ENCODE data around the gene ATP6V0D1.

Gene ATP6V0D1

DNA sequence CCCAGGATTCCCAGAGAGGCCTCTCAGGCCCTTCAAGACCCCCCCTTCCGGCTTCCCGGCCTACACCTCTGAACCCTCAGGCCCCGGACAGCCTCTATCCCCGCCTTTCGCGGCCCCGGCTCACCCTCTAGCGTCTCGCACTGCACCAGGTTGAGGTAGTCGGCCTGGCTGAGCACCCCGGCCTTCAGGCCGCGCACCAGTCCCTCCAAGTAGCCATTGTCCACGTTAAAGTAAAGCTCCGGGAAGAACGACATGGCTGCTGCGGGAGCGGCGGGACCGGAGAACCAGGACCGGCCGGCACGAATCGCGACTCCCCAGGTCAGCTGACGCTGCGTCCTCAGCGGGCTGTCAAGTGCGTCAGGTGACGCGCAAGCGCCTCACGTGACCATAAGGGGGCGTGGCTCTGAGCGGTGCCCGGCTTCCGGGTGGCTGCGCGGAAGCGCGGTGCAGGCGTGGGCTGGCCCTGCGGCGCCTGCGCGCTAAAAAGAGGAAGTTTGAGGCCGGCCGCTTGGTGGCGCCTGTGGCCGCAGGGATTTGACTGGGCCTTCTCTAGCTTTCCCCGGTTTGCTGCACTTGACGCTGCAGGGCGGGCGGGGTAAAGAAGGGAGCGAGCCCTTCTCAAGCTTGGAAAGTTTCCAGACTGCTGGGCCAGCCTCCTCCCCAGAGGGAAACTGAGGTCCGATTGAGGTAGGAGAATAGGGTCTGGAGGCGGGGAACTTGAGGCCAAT lies at the start of gene ATP6V0D1:
ATP6V0D1 (minus strand) TSS at position 325 of the 728 bp plus-strand sequence; CDS start at position 254, 71 bp downstream.
- H3K4me3 ChIP-seq (ENCODE audit: low read depth, low read length) = peak within 1 kb of the TSS; percentile 98
- TF ChIP-seq, protein P1, sequence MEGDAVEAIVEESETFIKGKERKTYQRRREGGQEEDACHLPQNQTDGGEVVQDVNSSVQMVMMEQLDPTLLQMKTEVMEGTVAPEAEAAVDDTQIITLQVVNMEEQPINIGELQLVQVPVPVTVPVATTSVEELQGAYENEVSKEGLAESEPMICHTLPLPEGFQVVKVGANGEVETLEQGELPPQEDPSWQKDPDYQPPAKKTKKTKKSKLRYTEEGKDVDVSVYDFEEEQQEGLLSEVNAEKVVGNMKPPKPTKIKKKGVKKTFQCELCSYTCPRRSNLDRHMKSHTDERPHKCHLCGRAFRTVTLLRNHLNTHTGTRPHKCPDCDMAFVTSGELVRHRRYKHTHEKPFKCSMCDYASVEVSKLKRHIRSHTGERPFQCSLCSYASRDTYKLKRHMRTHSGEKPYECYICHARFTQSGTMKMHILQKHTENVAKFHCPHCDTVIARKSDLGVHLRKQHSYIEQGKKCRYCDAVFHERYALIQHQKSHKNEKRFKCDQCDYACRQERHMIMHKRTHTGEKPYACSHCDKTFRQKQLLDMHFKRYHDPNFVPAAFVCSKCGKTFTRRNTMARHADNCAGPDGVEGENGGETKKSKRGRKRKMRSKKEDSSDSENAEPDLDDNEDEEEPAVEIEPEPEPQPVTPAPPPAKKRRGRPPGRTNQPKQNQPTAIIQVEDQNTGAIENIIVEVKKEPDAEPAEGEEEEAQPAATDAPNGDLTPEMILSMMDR (IDR thresholded peaks at IDR 0.05; ENCODE audit: insufficient read depth, low read length, missing control alignments) = peak; percentile 90
- ChIA-PET POLR2A (interaction anchor here (0.8 to 1.3 kb wide), 5 partner anchors 15 to 179 kb away, joined by 3 to 7 read pairs (median 4); partner anchors contain the start of gene ACD), CTCF (interaction anchor here (0.5 to 26.6 kb wide), 32 partner anchors 9 to 560 kb away, joined by 3 to 661 read pairs (median 4); partner anchors contain the start of genes C16orf86, CARMIL2, ENKD1 and RIPOR1)
- DNase-seq (ENCODE audit: low read depth, low spot score) = peak; percentile 76

DNA sequence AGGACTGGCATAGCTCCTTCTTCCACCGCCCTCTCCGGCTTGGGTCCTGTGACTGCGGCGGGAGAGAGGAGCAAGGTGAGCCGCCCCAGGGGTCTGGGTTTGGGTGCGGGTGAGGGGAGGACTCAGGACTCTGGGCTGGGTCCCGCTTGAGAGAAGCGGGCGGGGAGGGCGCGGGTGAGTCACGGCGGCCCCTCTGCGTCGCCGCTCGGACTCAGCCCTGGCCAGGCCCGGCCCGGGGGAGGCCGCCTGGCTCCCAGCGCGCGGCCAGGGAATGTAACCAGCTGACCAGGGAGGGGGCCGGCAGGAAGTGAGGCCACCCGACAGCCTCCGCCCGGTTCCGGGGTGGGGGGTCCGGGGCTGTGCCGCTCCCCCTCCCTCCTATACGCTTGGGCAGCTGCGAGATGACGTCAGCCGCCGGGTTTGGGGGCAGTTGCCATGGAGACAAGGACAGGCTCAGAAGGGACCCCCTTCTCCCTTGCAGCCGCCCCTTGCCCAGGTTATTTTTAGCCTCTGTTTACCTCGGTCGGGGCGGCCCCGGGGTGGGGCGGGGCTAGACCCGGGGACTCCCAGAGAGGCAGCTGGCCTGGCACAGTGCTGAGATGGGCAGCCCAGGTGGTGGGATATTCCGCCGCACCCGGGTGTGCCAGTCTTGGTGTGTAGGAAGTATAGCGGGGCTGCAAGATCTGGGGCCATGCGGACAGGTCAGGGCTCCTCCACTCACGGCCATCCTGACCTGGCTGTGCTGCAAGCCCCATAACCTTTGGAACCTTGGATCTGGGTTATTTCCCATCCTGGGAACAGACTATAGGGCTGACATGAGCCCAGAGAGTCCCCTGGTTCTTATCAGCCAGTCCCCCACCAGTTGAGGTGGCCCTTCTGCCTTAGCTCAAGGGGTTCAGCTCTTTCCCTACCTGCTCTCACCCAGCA lies 49.3 kb upstream of the ATP6V0D1 start:
- ChIA-PET POLR2A (interaction anchor here (0.8 to 1.9 kb wide), 8 partner anchors 9 to 130 kb away, joined by 3 to 13 read pairs (median 3); partner anchors contain the start of genes ACD and ATP6V0D1), CTCF (interaction anchor here (1.0 to 25.0 kb wide), 11 partner anchors 9 to 135 kb away, joined by 3 to 605 read pairs (median 10); partner anchors contain the start of genes ACD, ATP6V0D1, C16orf86 and CARMIL2)
- H3K4me3 ChIP-seq (ENCODE audit: low read depth, low read length) = peak overlapping the region; percentile 73
- DNase-seq (ENCODE audit: low read depth, low spot score) = no peak
- TF ChIP-seq, protein P1 (IDR thresholded peaks at IDR 0.05; ENCODE audit: insufficient read depth, low read length, missing control alignments) = no peak

DNA sequence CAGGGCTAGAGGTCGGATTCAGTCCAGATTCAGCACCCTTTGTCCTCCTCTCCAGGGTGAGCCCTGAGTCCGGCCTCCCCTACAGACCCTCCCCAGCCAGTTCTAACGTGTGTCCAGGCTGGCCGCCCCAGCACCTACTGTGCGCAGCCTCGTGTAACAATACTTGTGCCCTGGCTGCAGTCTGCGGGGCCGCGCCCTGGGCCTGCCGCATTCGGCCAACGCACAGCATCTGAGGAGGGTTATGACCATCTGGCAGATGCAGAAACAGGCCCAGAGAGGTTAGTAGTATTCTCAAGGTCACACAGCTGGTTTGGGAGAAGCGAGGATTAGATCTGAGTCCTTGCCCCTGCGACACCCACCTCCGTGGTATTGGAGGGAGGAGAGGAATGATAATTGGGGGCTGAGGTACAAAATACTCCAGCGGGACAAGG lies 48.6 kb upstream of the ATP6V0D1 start:
- TF ChIP-seq, protein P1 (IDR thresholded peaks at IDR 0.05; ENCODE audit: insufficient read depth, low read length, missing control alignments) = no peak
- no peak for DNase-seq (ENCODE audit: low read depth, low spot score)
- ChIA-PET CTCF (interaction anchor here (1.1 to 25.0 kb wide), 10 partner anchors 8 to 136 kb away, joined by 3 to 605 read pairs (median 12); partner anchors contain the start of genes ACD, ATP6V0D1, C16orf86 and CTCF), POLR2A (interaction anchor here (1.0 to 1.9 kb wide), 7 partner anchors 9 to 138 kb away, joined by 3 to 13 read pairs (median 3); partner anchors contain the start of genes ACD and ATP6V0D1)
- H3K4me3 ChIP-seq (ENCODE audit: low read depth, low read length) = peak overlapping the region; percentile 73

DNA sequence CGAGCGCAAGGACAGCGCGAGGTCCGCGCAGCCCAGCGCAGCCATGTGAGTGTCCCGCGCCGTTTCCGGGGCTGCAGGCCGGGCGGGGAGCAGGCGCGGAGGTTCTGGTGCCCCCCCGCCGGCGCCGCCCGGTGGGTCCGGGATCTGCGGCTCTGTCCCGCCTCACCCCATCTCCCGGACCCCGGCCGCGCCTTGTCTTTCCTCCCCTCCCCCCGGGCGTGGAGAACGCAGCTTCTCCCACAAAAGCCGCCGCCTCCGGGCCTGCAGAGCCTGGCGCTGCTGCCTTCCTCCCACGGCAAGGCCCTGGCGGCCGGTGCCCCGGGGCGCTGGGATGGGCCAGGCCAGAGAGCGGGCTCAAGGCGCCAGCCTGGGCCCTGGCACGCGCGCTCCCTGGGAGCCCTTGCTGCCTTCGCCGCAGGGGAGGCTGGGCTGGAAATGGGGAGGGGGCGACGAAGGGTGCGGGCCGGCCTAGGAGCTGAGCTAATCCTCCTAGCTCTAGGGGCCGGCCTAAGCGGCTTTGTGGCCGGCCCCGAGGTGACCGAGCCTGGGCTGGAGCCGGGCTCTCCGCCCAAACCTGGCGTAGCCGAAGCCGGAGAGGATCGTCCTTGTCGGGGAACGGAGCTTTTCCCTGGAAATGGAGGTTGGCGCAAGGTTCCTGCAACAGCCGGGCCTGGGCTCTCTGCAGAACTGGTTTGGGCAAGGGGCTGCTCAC lies 48.1 kb upstream of the ATP6V0D1 start:
- TF ChIP-seq, protein P1 (IDR thresholded peaks at IDR 0.05; ENCODE audit: insufficient read depth, low read length, missing control alignments) = no peak
- ChIA-PET CTCF (interaction anchor here (0.9 to 25.0 kb wide), 11 partner anchors 8 to 136 kb away, joined by 3 to 605 read pairs (median 10); partner anchors contain the start of genes ACD, ATP6V0D1, C16orf86 and CTCF), POLR2A (interaction anchor here (1.0 to 1.9 kb wide), 5 partner anchors 8 to 138 kb away, joined by 3 to 13 read pairs (median 3); partner anchors contain the start of gene ACD)
- peak overlapping the region; percentile 73 for H3K4me3 ChIP-seq (ENCODE audit: low read depth, low read length)
- DNase-seq (ENCODE audit: low read depth, low spot score) = no peak

DNA sequence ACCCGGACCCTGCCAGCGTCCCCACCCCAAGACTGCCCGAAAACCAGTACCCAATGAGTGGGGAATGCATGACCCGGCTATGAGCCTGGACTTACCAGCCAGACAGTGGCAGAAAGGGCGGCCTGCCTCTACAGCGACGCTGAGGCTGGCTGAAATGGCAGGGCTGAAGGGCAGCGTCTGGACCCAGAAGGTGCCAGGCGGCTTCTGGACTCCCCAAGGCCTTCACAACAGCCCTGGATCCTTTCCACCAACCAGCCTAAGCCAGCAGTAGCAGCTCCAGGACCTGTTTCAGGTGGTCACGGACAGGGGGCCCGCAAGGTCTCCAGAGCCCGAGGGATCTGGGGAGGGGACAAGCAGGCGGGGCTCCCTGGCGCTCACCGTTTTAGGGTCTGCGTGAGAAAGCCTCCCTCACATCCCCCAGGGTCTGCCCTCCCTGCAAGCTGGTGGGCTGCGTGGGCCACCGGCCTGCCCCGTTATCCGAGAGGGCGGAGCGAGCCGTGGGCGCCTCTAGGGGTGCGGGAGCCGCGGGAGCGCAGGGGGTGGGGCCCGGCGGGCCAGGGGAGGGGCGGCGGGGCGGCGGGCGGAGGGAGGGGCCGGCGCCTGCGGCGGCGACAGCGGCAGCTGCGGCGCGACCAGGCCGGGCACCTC lies 47.4 kb upstream of the ATP6V0D1 start, which contains the start of gene RIPOR1:
RIPOR1 (plus strand) TSS at position 608 of the 648 bp plus-strand sequence. CDS start 9,618 bp downstream, outside the sequence.
- peak within 1 kb of the TSS; percentile 73 for H3K4me3 ChIP-seq (ENCODE audit: low read depth, low read length)
- no peak for DNase-seq (ENCODE audit: low read depth, low spot score)
- TF ChIP-seq, protein P1 (IDR thresholded peaks at IDR 0.05; ENCODE audit: insufficient read depth, low read length, missing control alignments) = peak; percentile 16
- ChIA-PET POLR2A (interaction anchor here (0.6 to 1.9 kb wide), 3 partner anchors 7 to 139 kb away, joined by 3 to 13 read pairs (median 3); partner anchors contain the start of gene CTCF), CTCF (interaction anchor here (0.9 to 25.0 kb wide), 11 partner anchors 7 to 137 kb away, joined by 3 to 605 read pairs (median 10); partner anchors contain the start of genes ACD, ATP6V0D1, C16orf86 and CTCF)

Measured in AG04449 (cell line).